Caco-2 (cell line): Measurements from ENCODE around the gene MED20. TPM values are rescaled to one million over a fixed set of nuclear protein-coding genes. Genes with fewer than 3 reads are reported as not detected.

Experiments
- BruUV-seq: library from RNA; stranded (reverse); fragments of 400-500 nt; replicated peaks from 2 replicates; lab custom pipeline; 2021; lab: Mats Ljungman, UMichigan
- CTCF ChIA-PET: fragments of 300-600 bp; sonication (Branson Sonifier 250); formaldehyde crosslinking; loops from one replicate; lab custom pipeline; 2022; ENCODE audit warnings: antibody characterized with exemption; lab: Charles Lee
- POLR2A ChIA-PET: fragments of 300-600 bp; sonication (Branson Sonifier 250); formaldehyde crosslinking; loops from one replicate; lab custom pipeline; 2022; ENCODE audit warnings: antibody characterized with exemption; lab: Charles Lee
- DNase-seq, 2 experiments: peaks; one replicate each; pipeline versions ENCODE4 v3.0.0 to v3.0.0-alpha.2; 2020 to 2022
- H3K27me3 ChIP-seq: replicated peaks from 2 replicates; pipeline ENCODE4 v1.6.0; 2011; ENCODE audit warnings: low read length; ENCODE audit not compliant: control insufficient read depth, insufficient read depth
- H3K36me3 ChIP-seq: 2 replicates; pipeline ENCODE4 v1.5.1; 2011; ENCODE audit warnings: low read length; ENCODE audit not compliant: control insufficient read depth, insufficient read depth
- H3K4me1 ChIP-seq: fragments of 250-450 bp; sonication (Bioruptor Pico); 2 replicates; pipeline ENCODE4 v1.5.1; 2020; ENCODE audit warnings: mild to moderate bottlenecking
- H3K4me3 ChIP-seq: 2 replicates; pipeline ENCODE4 v1.5.1; 2011; ENCODE audit warnings: low read depth, mild to moderate bottlenecking, control low read depth, low read length
- H3K9me3 ChIP-seq: fragments of 250-450 bp; sonication (Bioruptor Pico); 2 replicates; pipeline ENCODE4 v1.5.1; 2020; ENCODE audit warnings: mild to moderate bottlenecking, moderate library complexity
- H3K27ac Mint-ChIP-seq: one replicate; pipeline ENCODE4 v1.8.0; 2022; ENCODE audit warnings: mixed read lengths; ENCODE audit not compliant: unreplicated experiment
- H3K27me3 Mint-ChIP-seq: one replicate; pipeline ENCODE4 v1.8.0; 2022; ENCODE audit warnings: mixed read lengths; ENCODE audit not compliant: insufficient read depth, unreplicated experiment
- H3K36me3 Mint-ChIP-seq: one replicate; pipeline ENCODE4 v1.8.0; 2022; ENCODE audit warnings: mild to moderate bottlenecking, mixed read lengths; ENCODE audit not compliant: insufficient read depth, unreplicated experiment
- H3K4me1 Mint-ChIP-seq: one replicate; pipeline ENCODE4 v1.8.0; 2022; ENCODE audit warnings: low read depth, mixed read lengths; ENCODE audit not compliant: unreplicated experiment
- H3K4me3 Mint-ChIP-seq: one replicate; pipeline ENCODE4 v1.8.0; 2022; ENCODE audit warnings: mild to moderate bottlenecking, moderate library complexity, mixed read lengths; ENCODE audit not compliant: unreplicated experiment
- H3K9me3 Mint-ChIP-seq: one replicate; pipeline ENCODE4 v1.8.0; 2022; ENCODE audit warnings: mixed read lengths; ENCODE audit not compliant: unreplicated experiment
- intact Hi-C: fragments of 100-400 bp; cut with micrococcal nuclease; formaldehyde crosslinking; loops from one replicate; pipeline ENCODE4 v1.10.0; 2022; ENCODE audit not compliant: unreplicated experiment
- total RNA-seq: library from RNA; stranded (reverse); gene quantifications from 2 replicates; pipeline ENCODE4 v1.2.3, GENCODE V29; 2022
- TF ChIP-seq, protein P1 (sequence below), 2 experiments: fragments of 200-600 bp in 1 of 2; IDR thresholded peaks; 1 replicate in 1 of 2; 2 replicates in 1 of 2; pipeline versions ENCODE4 v1.5.1 to v1.8.0; 2011 to 2022; ENCODE audit warnings: antibody characterized with exemption in 1 of 2, control low read depth in 1 of 2, inconsistent platforms in 1 of 2, low read depth in 1 of 2, low read length in 1 of 2, mild to moderate bottlenecking in 1 of 2, moderate library complexity in 1 of 2; ENCODE audit not compliant: insufficient read depth in 1 of 2, severe bottlenecking in 1 of 2, unreplicated experiment in 1 of 2

The MED20 gene
- total RNA-seq, 1 experiment from 2014 or later = 43.7 TPM

DNA sequence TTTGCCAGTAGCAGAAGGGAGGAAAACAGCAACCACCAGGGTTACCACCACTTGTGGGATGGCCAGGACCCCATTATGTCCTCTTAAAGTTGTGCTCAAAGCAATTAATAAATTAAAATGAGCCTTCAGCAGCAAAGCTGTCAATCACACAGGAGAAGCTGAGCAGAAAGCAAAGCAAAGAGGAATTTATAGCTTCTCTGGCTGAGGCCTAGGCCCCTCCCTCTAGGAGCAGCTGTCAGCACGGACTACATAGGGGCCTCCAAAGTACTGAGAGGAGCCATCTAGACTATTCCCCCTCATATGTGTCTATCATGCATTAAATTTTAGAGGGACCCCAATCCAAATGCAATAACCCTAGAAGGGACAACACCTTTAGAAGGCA lies 14.2 kb upstream of the MED20 start:
- intact Hi-C loops = loop anchor here (5.0 kb wide), 1 partner anchor 133 kb away; no protein-coding TSS in a partner anchor
- Histone ChIP-seq H3K4me3 (no peak overlapping the region), H3K4me1 (peaks cover 32% of the 10 kb centered on the region), H3K27me3 (no peaks in the 10 kb centered on the region), H3K36me3 (peaks cover 4% of the 10 kb centered on the region), H3K9me3 (no peaks in the 10 kb centered on the region)
- H3K36me3 Mint-ChIP-seq = peaks cover 59% of the 10 kb centered on the region
- POLR2A ChIA-PET = interaction anchor here (1.4 kb wide), 1 partner anchor 14 kb away, joined by 9 read pairs; the partner anchor contains the start of genes BYSL and MED20
- no peak overlapping the region for H3K4me3 Mint-ChIP-seq
- no TSS peak for BruUV-seq
- no peaks in the 10 kb centered on the region for H3K27me3 Mint-ChIP-seq
- H3K4me1 Mint-ChIP-seq = peaks cover 13% of the 10 kb centered on the region
- H3K9me3 Mint-ChIP-seq = no peaks in the 10 kb centered on the region
- peak in 1 of 2 experiments; percentile 31 for DNase-seq
- TF ChIP-seq, protein P1, sequence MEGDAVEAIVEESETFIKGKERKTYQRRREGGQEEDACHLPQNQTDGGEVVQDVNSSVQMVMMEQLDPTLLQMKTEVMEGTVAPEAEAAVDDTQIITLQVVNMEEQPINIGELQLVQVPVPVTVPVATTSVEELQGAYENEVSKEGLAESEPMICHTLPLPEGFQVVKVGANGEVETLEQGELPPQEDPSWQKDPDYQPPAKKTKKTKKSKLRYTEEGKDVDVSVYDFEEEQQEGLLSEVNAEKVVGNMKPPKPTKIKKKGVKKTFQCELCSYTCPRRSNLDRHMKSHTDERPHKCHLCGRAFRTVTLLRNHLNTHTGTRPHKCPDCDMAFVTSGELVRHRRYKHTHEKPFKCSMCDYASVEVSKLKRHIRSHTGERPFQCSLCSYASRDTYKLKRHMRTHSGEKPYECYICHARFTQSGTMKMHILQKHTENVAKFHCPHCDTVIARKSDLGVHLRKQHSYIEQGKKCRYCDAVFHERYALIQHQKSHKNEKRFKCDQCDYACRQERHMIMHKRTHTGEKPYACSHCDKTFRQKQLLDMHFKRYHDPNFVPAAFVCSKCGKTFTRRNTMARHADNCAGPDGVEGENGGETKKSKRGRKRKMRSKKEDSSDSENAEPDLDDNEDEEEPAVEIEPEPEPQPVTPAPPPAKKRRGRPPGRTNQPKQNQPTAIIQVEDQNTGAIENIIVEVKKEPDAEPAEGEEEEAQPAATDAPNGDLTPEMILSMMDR (IDR thresholded peaks at IDR 0.05; ENCODE audit: insufficient read depth in 1 of 2, low read depth in 1 of 2, low read length in 1 of 2, severe bottlenecking in 1 of 2, unreplicated experiment in 1 of 2) = no peak
- H3K27ac Mint-ChIP-seq = peak overlapping the region; percentile 20
- CTCF ChIA-PET = interaction anchor here (0.6 to 2.6 kb wide), 4 partner anchors 14 to 110 kb away, joined by 3 to 13 read pairs (median 8); partner anchors contain the start of genes BYSL, MED20 and USP49

DNA sequence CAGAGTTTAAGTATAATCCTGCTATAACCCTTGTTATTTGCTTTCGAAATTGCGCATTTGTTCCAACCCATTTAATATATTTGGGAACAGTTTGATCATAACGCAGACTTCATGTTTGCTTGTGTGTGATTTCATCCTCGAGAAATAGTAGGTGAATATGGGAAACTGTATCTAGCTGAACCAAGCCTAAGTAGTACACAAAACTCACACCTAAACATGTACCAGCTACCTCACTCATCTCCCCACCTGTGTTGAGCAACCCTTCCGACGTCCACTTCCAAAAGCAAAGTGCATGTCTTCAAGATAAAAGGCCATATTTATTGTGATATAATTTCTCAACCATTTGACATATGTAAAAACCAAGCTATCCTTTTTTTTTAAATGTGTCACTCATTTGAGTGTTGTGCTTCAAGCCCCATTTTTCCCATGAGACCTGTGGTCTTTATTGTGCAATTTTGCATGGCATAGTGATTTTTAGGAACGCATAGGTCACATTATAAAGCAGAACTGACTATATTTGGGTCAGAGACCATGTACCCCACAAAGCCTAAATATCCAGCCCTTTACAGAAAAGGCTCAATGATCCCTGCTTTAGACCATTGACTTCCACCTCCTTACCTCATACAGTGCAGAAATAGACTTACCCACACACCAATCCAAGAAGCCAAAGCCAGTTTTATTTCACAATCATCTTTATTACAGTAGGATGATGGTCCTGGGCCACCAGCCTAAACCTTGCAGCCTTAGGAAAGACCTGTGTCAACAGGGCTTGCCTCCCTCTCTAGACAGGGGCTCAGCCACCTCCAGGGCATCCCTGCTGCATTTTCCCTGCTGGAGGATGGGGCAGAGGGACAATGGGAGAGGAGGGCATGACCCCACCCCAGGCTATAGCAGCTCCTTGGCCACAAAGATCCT lies 13.6 kb upstream of the MED20 start:
- Mint-ChIP-seq H3K27me3 (no peaks in the 10 kb centered on the region), H3K4me3 (no peak overlapping the region), H3K4me1 (peaks cover 7% of the 10 kb centered on the region), H3K27ac (peak overlapping the region; percentile 15), H3K36me3 (peaks cover 58% of the 10 kb centered on the region), H3K9me3 (no peaks in the 10 kb centered on the region)
- ChIA-PET CTCF (interaction anchor here (0.6 to 2.6 kb wide), 5 partner anchors 13 to 110 kb away, joined by 3 to 13 read pairs (median 4); partner anchors contain the start of genes BYSL, MED20 and USP49), POLR2A (no interaction called here)
- peak; percentile 15 to 54 for DNase-seq
- no peaks in the 10 kb centered on the region for H3K9me3 ChIP-seq
- BruUV-seq = no TSS peak
- peaks cover 6% of the 10 kb centered on the region for H3K36me3 ChIP-seq
- TF ChIP-seq, protein P1 (IDR thresholded peaks at IDR 0.05; ENCODE audit: insufficient read depth in 1 of 2, low read depth in 1 of 2, low read length in 1 of 2, severe bottlenecking in 1 of 2, unreplicated experiment in 1 of 2) = no peak
- peaks cover 25% of the 10 kb centered on the region for H3K4me1 ChIP-seq
- intact Hi-C loops = loop anchor here (5.0 kb wide), 1 partner anchor 132 kb away; no protein-coding TSS in a partner anchor
- H3K27me3 ChIP-seq = no peaks in the 10 kb centered on the region
- no peak overlapping the region for H3K4me3 ChIP-seq

DNA sequence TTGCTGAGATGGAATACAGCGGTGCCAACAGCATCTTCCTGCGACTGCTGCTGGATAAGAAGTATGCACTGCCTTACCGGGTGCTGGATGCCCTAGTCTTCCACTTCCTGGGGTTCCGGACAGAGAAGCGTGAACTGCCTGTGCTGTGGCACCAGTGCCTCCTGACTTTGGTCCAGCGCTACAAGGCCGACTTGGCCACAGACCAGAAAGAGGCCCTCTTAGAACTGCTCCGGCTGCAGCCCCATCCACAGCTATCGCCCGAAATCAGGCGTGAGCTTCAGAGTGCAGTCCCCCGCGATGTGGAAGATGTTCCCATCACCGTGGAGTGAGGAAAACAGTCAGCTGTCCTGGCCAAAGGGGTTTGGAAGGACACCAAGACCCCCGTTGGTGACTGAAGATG lies 11.4 kb upstream of the MED20 start:
- Mint-ChIP-seq H3K36me3 (peaks cover 79% of the 10 kb centered on the region), H3K4me3 (no peak overlapping the region), H3K27ac (no peak overlapping the region), H3K27me3 (no peaks in the 10 kb centered on the region), H3K4me1 (no peaks in the 10 kb centered on the region), H3K9me3 (no peaks in the 10 kb centered on the region)
- TF ChIP-seq, protein P1 (IDR thresholded peaks at IDR 0.05; ENCODE audit: insufficient read depth in 1 of 2, low read depth in 1 of 2, low read length in 1 of 2, severe bottlenecking in 1 of 2, unreplicated experiment in 1 of 2) = no peak
- intact Hi-C loops = no loop called here
- H3K9me3 ChIP-seq = no peaks in the 10 kb centered on the region
- H3K27me3 ChIP-seq = no peaks in the 10 kb centered on the region
- peaks cover 7% of the 10 kb centered on the region for H3K36me3 ChIP-seq
- POLR2A ChIA-PET = no interaction called here
- no peak for DNase-seq
- H3K4me3 ChIP-seq = no peak overlapping the region
- no TSS peak for BruUV-seq
- peaks cover 16% of the 10 kb centered on the region for H3K4me1 ChIP-seq
- CTCF ChIA-PET = interaction anchor here (0.6 to 1.2 kb wide), 2 partner anchors 11 to 85 kb away, joined by 3 to 5 read pairs; partner anchors contain the start of genes BYSL and MED20
